Vagina (tissue), 2 donors: ENCODE results near the gene FAM76B. TPM values are rescaled to one million over a fixed set of nuclear protein-coding genes. Genes with fewer than 3 reads are reported as not detected.

Source experiments
- DNase-seq, 2 donors: peaks; one replicate each; pipeline ENCODE4 v3.0.0-alpha.2; 2017; ENCODE audit errors: extremely low spot score in 2 of 2
- H3K27ac ChIP-seq: fragments of 200-600 bp; sonication (generic); one replicate; pipeline ENCODE4 v1.5.1; 2019
- H3K27me3 ChIP-seq: fragments of 200-600 bp; sonication (generic); one replicate; pipeline ENCODE4 v1.5.1; 2019
- H3K36me3 ChIP-seq, 2 donors: fragments of 200-600 bp; sonication (generic); one replicate each; pipeline ENCODE4 v1.5.1; 2017 to 2019
- H3K4me1 ChIP-seq: fragments of 200-600 bp; sonication (generic); one replicate; pipeline ENCODE4 v1.5.1; 2019
- H3K4me3 ChIP-seq, 2 donors: fragments of 200-600 bp; sonication (generic); 1 replicate in 1 of 2; 2 replicates in 1 of 2; pipeline ENCODE4 v1.5.1; 2016 to 2019
- H3K9me3 ChIP-seq: fragments of 200-600 bp; sonication (generic); one replicate; pipeline ENCODE4 v1.5.1; 2019
- POLR2A ChIP-seq, 2 donors: fragments of 450-650 bp; IDR thresholded peaks; one replicate each; pipeline ENCODE4 v1.6.1; 2017; ENCODE audit warnings: antibody characterized with exemption in 2 of 2, mild to moderate bottlenecking in 2 of 2, moderate library complexity in 2 of 2
- POLR2AphosphoS5 ChIP-seq, 2 donors: sonication (generic); formaldehyde crosslinking; IDR thresholded peaks; one replicate each; pipeline ENCODE4 v1.9.0; 2017; ENCODE audit warnings: antibody characterized with exemption in 2 of 2, mild to moderate bottlenecking in 2 of 2, low read depth in 1 of 2; ENCODE audit not compliant: insufficient read depth in 1 of 2
- intact Hi-C: fragments of 100-400 bp; cut with DNase I; formaldehyde crosslinking; loops from one replicate; pipeline ENCODE4 v1.15.1; 2023
- total RNA-seq: library from RNA; depleted of rRNA; stranded (reverse); fragments of >200 nt; gene quantifications from one replicate; pipeline ENCODE4 v1.2.3, GENCODE V29; 2016
- TF ChIP-seq, protein P1 (sequence below), 3 experiments: fragments of 450-650 bp in 2 of 3; fragments of 200-600 bp in 1 of 3; sonication (generic) in 1 of 3; IDR thresholded peaks; one replicate each; pipeline ENCODE4 v1.5.1; 2017 to 2019; ENCODE audit warnings: antibody characterized with exemption in 3 of 3, mild to moderate bottlenecking in 2 of 3, moderate library complexity in 2 of 3

FAM76B gene
- total RNA-seq, 1 donor from 2014 or later: 28.2 TPM

GRCh38 chr11:95751515-95751914 is 38.1 kb downstream of the FAM76B start:
- H3K9me3 ChIP-seq: no peaks in the 10 kb centered on the region
- DNase-seq: no peak
- no peak overlapping the region for H3K4me3 ChIP-seq
- H3K36me3 ChIP-seq: no peaks in the 10 kb centered on the region
- H3K27ac ChIP-seq: no peak overlapping the region
- no peaks in the 10 kb centered on the region for H3K27me3 ChIP-seq
- H3K4me1 ChIP-seq: no peaks in the 10 kb centered on the region
- intact Hi-C loops: no loop called here
- no peak for TF ChIP-seq POLR2AphosphoS5 (IDR thresholded peaks at IDR 0.05; ENCODE audit: insufficient read depth in 1 of 2, low read depth in 1 of 2)
- no peak for TF ChIP-seq POLR2A (IDR thresholded peaks at IDR 0.05)
- TF ChIP-seq, protein P1, sequence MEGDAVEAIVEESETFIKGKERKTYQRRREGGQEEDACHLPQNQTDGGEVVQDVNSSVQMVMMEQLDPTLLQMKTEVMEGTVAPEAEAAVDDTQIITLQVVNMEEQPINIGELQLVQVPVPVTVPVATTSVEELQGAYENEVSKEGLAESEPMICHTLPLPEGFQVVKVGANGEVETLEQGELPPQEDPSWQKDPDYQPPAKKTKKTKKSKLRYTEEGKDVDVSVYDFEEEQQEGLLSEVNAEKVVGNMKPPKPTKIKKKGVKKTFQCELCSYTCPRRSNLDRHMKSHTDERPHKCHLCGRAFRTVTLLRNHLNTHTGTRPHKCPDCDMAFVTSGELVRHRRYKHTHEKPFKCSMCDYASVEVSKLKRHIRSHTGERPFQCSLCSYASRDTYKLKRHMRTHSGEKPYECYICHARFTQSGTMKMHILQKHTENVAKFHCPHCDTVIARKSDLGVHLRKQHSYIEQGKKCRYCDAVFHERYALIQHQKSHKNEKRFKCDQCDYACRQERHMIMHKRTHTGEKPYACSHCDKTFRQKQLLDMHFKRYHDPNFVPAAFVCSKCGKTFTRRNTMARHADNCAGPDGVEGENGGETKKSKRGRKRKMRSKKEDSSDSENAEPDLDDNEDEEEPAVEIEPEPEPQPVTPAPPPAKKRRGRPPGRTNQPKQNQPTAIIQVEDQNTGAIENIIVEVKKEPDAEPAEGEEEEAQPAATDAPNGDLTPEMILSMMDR (IDR thresholded peaks at IDR 0.05): no peak

DNA sequence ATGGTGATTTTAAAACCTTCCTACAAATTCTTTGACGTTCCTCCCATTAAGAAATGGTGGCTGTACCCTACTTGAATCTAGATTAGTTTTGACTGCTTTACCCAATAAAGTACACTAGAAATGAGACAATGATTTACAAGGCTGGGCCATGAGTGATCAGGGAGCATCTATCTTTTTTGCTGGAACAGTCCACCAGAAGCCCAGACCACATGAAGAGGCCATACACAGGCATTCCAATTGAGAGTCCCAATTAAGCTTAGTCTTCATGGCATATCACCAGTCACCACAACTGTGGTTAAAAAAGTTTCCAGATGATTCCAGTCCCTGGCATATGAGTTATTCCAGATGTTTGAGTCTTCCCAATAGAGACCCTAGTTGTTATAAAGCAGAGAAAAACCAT is 39.5 kb downstream of the FAM76B start:
- Histone ChIP-seq H3K9me3 (no peaks in the 10 kb centered on the region), H3K27me3 (no peaks in the 10 kb centered on the region), H3K4me3 (no peak overlapping the region), H3K36me3 (no peaks in the 10 kb centered on the region), H3K4me1 (no peaks in the 10 kb centered on the region), H3K27ac (no peak overlapping the region)
- TF ChIP-seq POLR2AphosphoS5 (IDR thresholded peaks at IDR 0.05; ENCODE audit: insufficient read depth in 1 of 2, low read depth in 1 of 2): no peak
- TF ChIP-seq, protein P1 (IDR thresholded peaks at IDR 0.05): no peak
- TF ChIP-seq POLR2A (IDR thresholded peaks at IDR 0.05): no peak
- intact Hi-C loops: no loop called here
- DNase-seq: no peak

DNA sequence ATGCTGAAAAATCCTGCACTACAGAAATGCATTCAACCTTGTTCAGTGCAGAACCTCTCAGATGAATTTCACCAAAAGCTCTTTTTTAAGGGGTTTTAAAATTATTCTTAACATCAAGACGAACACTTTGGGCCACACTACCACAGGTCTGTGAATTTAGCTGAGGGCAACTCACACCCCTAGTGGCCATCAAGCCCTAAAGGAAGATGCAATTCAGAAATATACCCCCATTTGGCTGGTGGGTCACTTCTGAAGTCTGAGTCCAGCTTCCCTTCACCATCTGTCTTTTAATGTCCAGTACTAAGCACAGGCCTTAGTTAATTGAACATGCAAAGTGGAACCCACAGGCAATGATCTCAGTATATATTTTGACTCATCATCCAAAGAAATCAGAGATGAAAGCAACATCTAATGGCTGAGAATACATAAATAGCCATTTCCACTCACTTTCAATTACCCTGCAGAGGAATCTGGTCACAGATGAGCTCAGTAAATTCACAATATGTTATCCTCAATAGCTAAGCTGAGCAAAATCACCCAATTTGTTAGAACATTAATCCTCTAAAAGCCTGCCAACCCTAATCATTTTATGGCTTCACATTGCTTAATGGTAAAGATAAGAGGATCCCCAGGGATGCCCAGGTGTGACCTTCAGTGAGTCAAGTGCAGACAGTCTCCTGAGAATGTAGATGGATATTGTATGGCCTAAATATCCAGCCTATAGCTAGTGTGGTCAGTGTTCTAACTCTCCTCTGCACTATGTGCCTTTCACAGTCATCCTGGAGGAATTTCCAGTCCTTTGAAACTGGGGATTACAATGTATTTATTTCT is 50.3 kb downstream of the FAM76B start:
- no peak for DNase-seq
- H3K27ac ChIP-seq: no peak overlapping the region
- no peaks in the 10 kb centered on the region for H3K9me3 ChIP-seq
- no peak for TF ChIP-seq POLR2A (IDR thresholded peaks at IDR 0.05)
- no peak for TF ChIP-seq POLR2AphosphoS5 (IDR thresholded peaks at IDR 0.05; ENCODE audit: insufficient read depth in 1 of 2, low read depth in 1 of 2)
- TF ChIP-seq, protein P1 (IDR thresholded peaks at IDR 0.05): no peak
- no peaks in the 10 kb centered on the region for H3K4me1 ChIP-seq
- H3K27me3 ChIP-seq: no peaks in the 10 kb centered on the region
- H3K36me3 ChIP-seq: no peaks in the 10 kb centered on the region
- intact Hi-C loops: no loop called here
- no peak overlapping the region for H3K4me3 ChIP-seq

DNA sequence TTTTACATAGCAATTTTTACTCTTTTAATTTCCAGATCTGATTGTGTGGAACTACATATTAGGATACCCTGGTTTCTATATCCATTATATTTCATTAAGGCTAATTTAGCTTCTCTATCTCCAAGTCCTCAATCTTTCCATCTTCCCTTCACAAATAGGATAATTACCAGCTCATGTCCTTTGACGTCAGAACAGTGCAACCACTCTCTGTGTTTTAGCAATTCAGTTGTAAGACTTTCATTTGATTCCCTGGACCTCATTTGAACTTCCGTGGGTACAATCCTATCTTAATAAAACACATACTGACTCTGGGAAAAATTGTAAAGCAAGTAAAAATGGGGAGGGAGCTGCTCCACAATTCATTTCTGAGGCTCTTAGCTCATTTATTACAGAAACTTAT is 52.8 kb downstream of the FAM76B start:
- no peak for DNase-seq
- intact Hi-C loops: no loop called here
- H3K36me3 ChIP-seq: no peaks in the 10 kb centered on the region
- H3K4me3 ChIP-seq: no peak overlapping the region
- no peaks in the 10 kb centered on the region for H3K9me3 ChIP-seq
- no peak overlapping the region for H3K27ac ChIP-seq
- no peak for TF ChIP-seq POLR2AphosphoS5 (IDR thresholded peaks at IDR 0.05; ENCODE audit: insufficient read depth in 1 of 2, low read depth in 1 of 2)
- TF ChIP-seq, protein P1 (IDR thresholded peaks at IDR 0.05): no peak
- no peak for TF ChIP-seq POLR2A (IDR thresholded peaks at IDR 0.05)
- H3K4me1 ChIP-seq: no peaks in the 10 kb centered on the region
- H3K27me3 ChIP-seq: no peaks in the 10 kb centered on the region

- intact Hi-C loops: no loop called here
- Histone ChIP-seq H3K4me1 (no peaks in the 10 kb centered on the region), H3K4me3 (no peak overlapping the region), H3K27ac (no peak overlapping the region), H3K36me3 (no peaks in the 10 kb centered on the region), H3K27me3 (no peaks in the 10 kb centered on the region), H3K9me3 (no peaks in the 10 kb centered on the region)
- no peak for DNase-seq
- TF ChIP-seq POLR2A (IDR thresholded peaks at IDR 0.05) (no peak), POLR2AphosphoS5 (IDR thresholded peaks at IDR 0.05; ENCODE audit: insufficient read depth in 1 of 2, low read depth in 1 of 2) (no peak)
- TF ChIP-seq, protein P1 (IDR thresholded peaks at IDR 0.05): no peak
Measured at GRCh38 chr11:95736355-95736754, 53.2 kb downstream of the FAM76B start.
